HG03064 (cell line): ENCODE results near the gene TMEM40.

ENCODE experiments used
- ATAC-seq: cut with Tn5 transposase; IDR thresholded peaks from one replicate; pipeline ENCODE4 v1.9.1; 2021; ENCODE audit warnings: low read depth; ENCODE audit not compliant: unreplicated experiment

Gene TMEM40

DNA sequence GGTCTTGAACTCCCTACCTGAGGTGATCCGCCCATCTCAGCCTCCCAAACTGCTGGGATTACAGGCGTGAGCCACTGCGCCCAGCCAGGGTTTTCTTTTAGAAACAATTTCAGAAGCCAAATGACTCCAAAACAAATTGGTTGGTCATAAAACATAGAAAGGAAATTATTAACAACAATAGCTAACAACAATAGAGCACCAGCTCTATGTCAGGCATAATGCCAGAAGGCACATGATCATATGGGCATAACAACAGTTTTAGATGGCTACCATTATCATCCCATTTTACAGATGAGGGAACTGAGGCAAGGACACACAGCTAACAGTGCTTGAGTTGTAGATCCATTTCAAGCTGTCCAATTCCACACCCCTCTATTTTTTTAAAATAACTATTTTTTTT lies 73.0 kb downstream of the TMEM40 start:
- no peak for ATAC-seq
